NCI-H146 treated with DMSO at 0.1 percent for 48 hours (cell line): ENCODE results near the gene SETBP1.

Experiments used
- DNase-seq: peaks from one replicate; lab custom pipeline; 2025; ENCODE audit not compliant: unreplicated experiment; lab: John Stamatoyannopoulos, UW

SETBP1 gene

GRCh38 chr18:44680273-44681075 is at the start of gene SETBP1:
SETBP1 (plus strand) TSS chr18:44680888; CDS start chr18:44701347, 20,459 bp downstream.
- peak; percentile 65 for DNase-seq

GRCh38 chr18:44632469-44633145 is 48.1 kb upstream of the SETBP1 start:
- no peak for DNase-seq

GRCh38 chr18:44635546-44635945 is 45.1 kb upstream of the SETBP1 start:
- no peak for DNase-seq

DNA sequence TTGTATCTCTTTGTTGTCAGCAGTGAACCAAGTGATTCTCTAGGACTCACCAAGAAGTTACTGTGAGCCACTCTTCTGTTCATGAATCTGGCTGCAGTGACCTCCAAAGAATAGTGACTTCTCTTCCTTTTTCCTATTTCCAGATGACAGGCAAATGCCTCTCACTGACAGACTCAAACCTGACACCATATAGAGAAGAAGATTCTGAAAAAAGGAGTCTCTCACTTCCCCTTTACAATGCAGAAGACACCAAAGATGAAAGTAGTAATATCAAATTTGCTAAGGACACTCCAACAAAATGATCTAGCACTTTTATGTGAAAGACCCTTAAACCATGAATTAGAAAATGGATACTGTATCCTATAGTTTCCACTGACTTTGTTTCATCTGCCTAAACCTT is 44.4 kb upstream of the SETBP1 start:
- no peak for DNase-seq

DNA sequence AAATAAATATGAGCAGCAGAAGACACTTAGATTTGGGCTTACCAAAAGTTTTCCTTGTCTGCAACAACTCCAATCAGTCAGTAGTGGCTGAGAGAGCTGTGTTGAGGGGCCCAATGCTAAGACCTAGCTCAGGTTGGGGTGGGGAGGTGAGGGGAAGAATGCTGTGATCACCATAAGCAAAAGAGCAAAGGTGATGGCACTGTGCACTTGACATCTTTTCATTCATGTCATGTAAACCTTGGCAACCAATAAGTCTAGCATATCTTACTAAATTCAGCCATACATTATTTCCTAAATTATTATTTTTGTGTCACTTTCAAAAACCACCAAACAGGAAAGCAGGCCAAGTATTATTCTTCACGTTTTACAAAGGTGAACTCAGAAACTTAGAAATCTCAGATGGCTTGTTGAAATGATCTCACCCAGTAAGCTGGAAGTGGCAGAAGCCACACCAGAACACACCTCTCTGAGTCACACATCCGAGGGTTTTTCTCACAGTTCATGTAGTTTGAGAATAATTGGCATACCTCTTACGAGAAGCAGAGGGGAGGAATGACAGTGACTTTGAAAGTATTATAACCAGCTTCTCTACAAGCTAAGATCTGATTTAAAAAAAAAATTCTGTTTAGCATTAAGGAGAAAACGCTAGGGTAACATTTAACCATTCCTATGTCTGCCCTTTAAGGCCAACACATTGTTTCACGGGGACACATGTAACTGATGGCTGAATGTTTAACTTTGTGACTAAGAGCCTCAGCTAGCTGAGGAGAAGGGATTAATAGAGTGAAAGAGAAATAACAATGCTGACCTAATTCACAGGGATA is 43.3 kb upstream of the SETBP1 start:
- no peak for DNase-seq

DNA sequence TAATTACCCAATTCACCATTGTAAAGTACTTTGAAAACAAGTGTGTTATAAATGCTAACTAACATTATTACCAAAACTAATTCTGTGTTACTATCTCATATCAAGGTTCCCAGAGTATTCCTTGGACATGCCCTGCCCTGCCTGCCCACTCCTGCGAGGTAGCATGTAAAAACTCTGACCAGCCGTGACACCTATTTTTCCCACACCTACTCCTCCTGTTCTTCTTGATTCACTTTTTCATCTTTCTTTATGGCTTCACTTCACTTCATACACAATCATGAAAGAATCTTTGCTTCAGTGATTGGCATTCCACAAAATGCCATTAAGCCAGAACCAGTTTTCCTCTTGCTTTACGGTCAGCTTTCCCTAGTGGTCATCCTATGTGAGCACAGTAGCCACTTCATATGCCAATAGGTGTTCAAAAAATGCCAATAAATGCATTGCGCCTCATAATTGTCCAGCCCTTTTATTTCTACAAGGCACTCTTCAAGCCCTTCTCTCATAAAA is 42.6 kb upstream of the SETBP1 start:
- no peak for DNase-seq

GRCh38 chr18:44638811-44639210 is 41.9 kb upstream of the SETBP1 start:
- DNase-seq, result no peak

DNA sequence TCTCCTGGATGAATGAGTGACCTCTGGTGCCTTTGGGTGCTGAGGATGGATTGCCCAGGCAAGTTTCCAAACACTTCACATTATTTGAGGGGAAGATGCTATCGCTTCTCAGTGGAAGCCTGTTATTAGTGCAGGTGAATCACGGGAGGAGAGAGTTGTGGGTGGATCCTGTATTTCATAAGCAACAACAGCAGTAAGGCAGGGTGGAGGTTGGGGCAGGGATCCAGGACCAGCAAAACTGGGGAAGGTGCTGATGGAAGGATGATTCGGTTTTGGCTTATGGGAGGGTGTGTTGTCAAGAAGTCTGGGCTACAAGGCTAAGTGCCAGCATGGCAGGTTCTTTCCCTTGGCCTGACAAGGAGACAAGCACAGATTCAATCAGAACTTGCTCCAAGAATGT is 37.7 kb upstream of the SETBP1 start:
- no peak for DNase-seq

- DNase-seq, result no peak
These were observed 29.2 kb upstream of the SETBP1 start for GRCh38 chr18:44651478-44651877.

DNA sequence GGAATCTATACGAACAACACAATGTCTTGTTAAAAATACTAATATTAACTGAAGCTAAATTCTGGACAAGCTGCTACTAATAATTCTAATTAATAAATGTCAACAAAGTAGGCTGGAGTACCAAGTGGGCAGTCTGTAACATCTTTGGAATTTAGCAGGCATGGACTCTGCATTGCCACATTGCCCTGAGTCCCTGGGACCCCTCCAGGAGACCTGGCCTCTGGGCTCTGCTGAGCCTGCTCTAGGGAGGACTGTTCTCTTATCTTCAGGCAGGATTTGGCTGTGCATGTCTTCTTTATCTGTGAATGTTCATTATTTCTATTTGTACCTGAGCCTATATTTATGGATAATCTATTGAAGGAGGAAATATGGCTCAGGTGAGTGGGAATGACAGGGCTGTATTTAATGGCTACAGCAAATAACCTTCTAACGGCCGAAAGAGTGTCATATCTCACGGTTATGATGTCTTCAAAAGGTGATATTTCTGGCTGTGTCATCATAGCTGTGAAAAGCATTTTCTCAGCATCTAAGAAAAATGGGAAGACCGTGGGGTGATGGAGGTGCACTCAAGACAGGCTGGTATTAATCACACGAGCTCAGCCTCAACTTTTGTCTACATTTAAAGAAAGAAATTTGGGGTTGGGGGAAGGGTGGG is 28.6 kb upstream of the SETBP1 start:
- DNase-seq, result no peak

DNA sequence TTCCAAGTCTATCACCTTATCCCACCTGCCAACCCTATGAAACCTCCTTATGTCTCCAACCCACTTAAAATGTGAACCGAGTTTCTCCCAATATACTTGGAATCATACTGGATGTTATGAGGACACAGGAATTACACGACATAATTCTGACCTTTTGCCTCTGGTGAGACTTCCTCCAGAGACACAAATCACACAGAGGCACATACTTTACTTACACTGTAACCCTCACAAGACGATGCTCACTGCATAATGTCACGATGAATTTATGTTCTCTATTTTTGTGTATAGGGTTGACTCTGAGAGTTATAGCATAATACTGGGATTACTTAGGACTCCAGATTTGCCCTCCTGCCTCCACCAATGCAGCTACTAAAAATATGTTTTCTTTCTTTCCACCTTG is 28.0 kb upstream of the SETBP1 start:
- DNase-seq, result no peak

GRCh38 chr18:44654573-44654972 is 26.1 kb upstream of the SETBP1 start:
- no peak for DNase-seq

- DNase-seq, result no peak
These were observed 25.3 kb upstream of the SETBP1 start for GRCh38 chr18:44655435-44655834.

- no peak for DNase-seq
These were observed 20.9 kb upstream of the SETBP1 start for GRCh38 chr18:44659771-44660170.

- no peak for DNase-seq
These were observed 12.3 kb upstream of the SETBP1 start for GRCh38 chr18:44668270-44668975.

DNA sequence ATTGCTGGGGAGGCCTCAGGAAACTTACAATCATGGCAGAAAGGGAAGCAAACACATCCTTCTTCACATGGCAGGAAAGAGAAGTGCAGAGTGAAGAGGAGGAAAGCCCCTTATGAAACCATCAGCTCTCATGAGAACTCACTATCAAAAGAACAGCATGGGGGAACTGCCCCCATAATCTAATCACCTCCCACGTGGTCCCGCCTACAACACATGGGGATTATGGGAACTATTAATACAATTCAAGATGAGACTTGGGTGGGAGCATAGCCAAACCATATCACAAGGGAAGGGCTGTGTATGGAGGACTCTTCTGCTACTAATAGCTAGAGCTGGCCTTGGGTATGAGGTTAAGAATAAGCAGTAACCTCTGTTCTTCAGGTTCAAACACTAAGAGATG is 8.8 kb upstream of the SETBP1 start:
- no peak for DNase-seq

GRCh38 chr18:44672506-44672905 is 8.2 kb upstream of the SETBP1 start:
- DNase-seq, result no peak

DNA sequence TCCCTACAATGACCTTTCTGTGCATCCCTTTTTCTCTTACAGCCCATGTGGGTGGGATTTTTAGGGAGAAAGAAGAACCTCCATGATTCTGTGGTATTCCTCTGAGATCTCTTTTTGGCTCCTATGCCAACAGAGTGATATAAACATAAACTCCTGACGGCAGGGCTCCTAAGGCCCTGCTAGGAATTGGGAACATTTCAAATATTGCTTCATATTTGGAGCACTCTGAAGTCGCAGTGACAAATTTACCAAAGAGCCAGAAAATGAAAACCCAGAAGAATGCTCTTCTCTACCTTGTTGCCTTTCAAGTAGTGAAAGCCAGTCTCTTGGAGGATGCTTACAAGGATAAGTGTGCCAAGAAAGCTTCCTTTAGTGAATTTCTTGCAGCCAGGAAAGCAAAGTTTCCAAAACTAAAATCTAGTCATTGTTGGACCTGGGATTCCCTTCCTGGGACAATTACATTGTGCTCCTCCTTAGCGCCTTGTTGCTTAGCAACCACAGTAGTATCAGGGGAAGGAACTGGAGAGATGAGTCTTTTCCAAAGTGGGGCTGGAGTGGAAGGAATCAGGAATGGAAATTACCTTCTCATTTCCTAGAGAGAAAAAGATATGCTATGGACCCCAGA is 7.3 kb upstream of the SETBP1 start:
- no peak for DNase-seq

GRCh38 chr18:44677933-44678332 is 2.8 kb upstream of the SETBP1 start:
- DNase-seq, result no peak

GRCh38 chr18:44678725-44679055 is 2.0 kb upstream of the SETBP1 start:
- DNase-seq, result no peak
